Measurements from ENCODE around the gene FAM131A.

- TF ChIP-seq POLR2AphosphoS5 (IDR thresholded peaks at IDR 0.05; ENCODE audit: low read depth, low read length) (no peak), POLR2A (IDR thresholded peaks at IDR 0.05; ENCODE audit: low read depth, low read length) (no peak), TAF1 (IDR thresholded peaks at IDR 0.05; ENCODE audit: borderline replicate concordance, low read depth, low read length) (no peak)
These were observed 17.3 kb upstream of the FAM131A start for GRCh38 chr3:184320104-184320445.

Measured in GM12892 (cell line).